ENCODE results near the gene DSCAML1.

- TF ChIP-seq OSR1 (CRISPR knock-in tag; IDR thresholded peaks at IDR 0.05), result no peak
- no peak for TF ChIP-seq ZNF8 (CRISPR knock-in tag; IDR thresholded peaks at IDR 0.05)
- no peak for TF ChIP-seq ZNF565 (CRISPR knock-in tag; conservative IDR thresholded peaks at IDR 0.05; ENCODE audit: low read depth)
- no peak for TF ChIP-seq TSHZ2 (CRISPR knock-in tag; IDR thresholded peaks at IDR 0.05)
Measured at GRCh38 chr11:117807482-117808327, 10.7 kb upstream of the DSCAML1 start.

All from SK-N-SH treated with all-trans-retinoic acid at 6 μM for 48 hours (cell line).